ENCODE data around the gene TTLL10. TPM values are rescaled to one million over a fixed set of nuclear protein-coding genes. Genes with fewer than 3 reads are reported as not detected.

TTLL10 gene
- polyA plus RNA-seq, 1 of the 3 experiments (the other 2 are of a cell fraction): not detected

GRCh38 chr1:1207571-1207892 lies 33.9 kb downstream of the TTLL10 start:
- Histone ChIP-seq H3K4me1 (ENCODE audit: control insufficient read depth in 1 of 2, insufficient read depth in 2 of 2, low read depth in 1 of 2, low read length in 1 of 2) (peaks cover 3 to 8% of the 10 kb centered on the region in 2 experiments; a peak in 1 of 4 replicates), H4K20me1 (ENCODE audit: insufficient read depth) (no peaks in the 10 kb centered on the region), H3K4me3 (ENCODE audit: low read depth in 2 of 2, low read length in 1 of 2) (no peak overlapping the region), H2AFZ (ENCODE audit: low read depth) (no peak overlapping the region), H3K27ac (ENCODE audit: low read depth in 2 of 2, low read length in 1 of 2) (no peak overlapping the region), H3K9me2 (no peaks in the 10 kb centered on the region), H3K27me3 (ENCODE audit: insufficient read depth) (peaks cover 7% of the 10 kb centered on the region; the same call in 1 of the 2 replicates), H3K9me3 (no peaks in the 10 kb centered on the region), H3K4me2 (peak overlapping the region; percentile 62; the same call in 1 of the 2 replicates), H3K79me2 (ENCODE audit: insufficient read depth) (no peaks in the 10 kb centered on the region), H3K36me3 (replicated peaks in 1 of 2; ENCODE audit: control insufficient read depth in 1 of 2, insufficient read depth in 2 of 2, low read length in 1 of 2) (no peaks in the 10 kb centered on the region), H3K9ac (no peak overlapping the region), H3F3A (replicated peaks; ENCODE audit: insufficient read depth) (no peaks in the 10 kb centered on the region)
- ChIA-PET CTCF (interaction anchor here (1.1 to 1.4 kb wide), 4 partner anchors 24 to 175 kb away, joined by 3 to 9 read pairs (median 3); no protein-coding TSS in a partner anchor), POLR2A (no interaction called here)
- WGBS (ENCODE audit: low lambda C conversion rate): 43% methylated on average over 6 of the region's 11 CpGs
- TF ChIP-seq, protein P1, sequence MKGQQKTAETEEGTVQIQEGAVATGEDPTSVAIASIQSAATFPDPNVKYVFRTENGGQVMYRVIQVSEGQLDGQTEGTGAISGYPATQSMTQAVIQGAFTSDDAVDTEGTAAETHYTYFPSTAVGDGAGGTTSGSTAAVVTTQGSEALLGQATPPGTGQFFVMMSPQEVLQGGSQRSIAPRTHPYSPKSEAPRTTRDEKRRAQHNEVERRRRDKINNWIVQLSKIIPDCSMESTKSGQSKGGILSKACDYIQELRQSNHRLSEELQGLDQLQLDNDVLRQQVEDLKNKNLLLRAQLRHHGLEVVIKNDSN (IDR thresholded peaks at IDR 0.05; ENCODE audit: borderline replicate concordance, low read depth): no peak
- no peak for TF ChIP-seq MEF2A (IDR thresholded peaks at IDR 0.05; ENCODE audit: borderline replicate concordance, low read depth)
- TF ChIP-seq TEAD4 (IDR thresholded peaks at IDR 0.05; ENCODE audit: borderline replicate concordance, insufficient read depth): no peak
- TF ChIP-seq, protein P2, sequence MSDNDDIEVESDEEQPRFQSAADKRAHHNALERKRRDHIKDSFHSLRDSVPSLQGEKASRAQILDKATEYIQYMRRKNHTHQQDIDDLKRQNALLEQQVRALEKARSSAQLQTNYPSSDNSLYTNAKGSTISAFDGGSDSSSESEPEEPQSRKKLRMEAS (IDR thresholded peaks at IDR 0.05; ENCODE audit: low read depth): no peak
- TF ChIP-seq RXRA (IDR thresholded peaks at IDR 0.05; ENCODE audit: borderline replicate concordance, low read depth): no peak
- TF ChIP-seq NFIC (IDR thresholded peaks at IDR 0.05; ENCODE audit: borderline replicate concordance): no peak
- no peak for TF ChIP-seq RFX5 (IDR thresholded peaks at IDR 0.05; ENCODE audit: low read length)
- no peak for TF ChIP-seq EP300 (IDR thresholded peaks at IDR 0.05; ENCODE audit: borderline replicate concordance in 1 of 2, low read depth in 1 of 2, low read length in 1 of 2)
- no peak for TF ChIP-seq USF2 (IDR thresholded peaks at IDR 0.05; ENCODE audit: borderline replicate concordance, low read depth, low read length)
- TF ChIP-seq GABPA (IDR thresholded peaks at IDR 0.05; ENCODE audit: low read depth): no peak
- no peak for TF ChIP-seq MXI1 (IDR thresholded peaks at IDR 0.05; ENCODE audit: low read depth, low read length)
- no peak for TF ChIP-seq GATA2 (CRISPR knock-in tag; IDR thresholded peaks at IDR 0.05)
- TF ChIP-seq YY1 (IDR thresholded peaks at IDR 0.05; ENCODE audit: low read depth): no peak
- TF ChIP-seq, protein P3, sequence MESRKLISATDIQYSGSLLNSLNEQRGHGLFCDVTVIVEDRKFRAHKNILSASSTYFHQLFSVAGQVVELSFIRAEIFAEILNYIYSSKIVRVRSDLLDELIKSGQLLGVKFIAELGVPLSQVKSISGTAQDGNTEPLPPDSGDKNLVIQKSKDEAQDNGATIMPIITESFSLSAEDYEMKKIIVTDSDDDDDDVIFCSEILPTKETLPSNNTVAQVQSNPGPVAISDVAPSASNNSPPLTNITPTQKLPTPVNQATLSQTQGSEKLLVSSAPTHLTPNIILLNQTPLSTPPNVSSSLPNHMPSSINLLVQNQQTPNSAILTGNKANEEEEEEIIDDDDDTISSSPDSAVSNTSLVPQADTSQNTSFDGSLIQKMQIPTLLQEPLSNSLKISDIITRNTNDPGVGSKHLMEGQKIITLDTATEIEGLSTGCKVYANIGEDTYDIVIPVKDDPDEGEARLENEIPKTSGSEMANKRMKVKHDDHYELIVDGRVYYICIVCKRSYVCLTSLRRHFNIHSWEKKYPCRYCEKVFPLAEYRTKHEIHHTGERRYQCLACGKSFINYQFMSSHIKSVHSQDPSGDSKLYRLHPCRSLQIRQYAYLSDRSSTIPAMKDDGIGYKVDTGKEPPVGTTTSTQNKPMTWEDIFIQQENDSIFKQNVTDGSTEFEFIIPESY (IDR thresholded peaks at IDR 0.05; ENCODE audit: borderline replicate concordance, low read depth): no peak
- no peak for TF ChIP-seq EZH2phosphoT487 (IDR thresholded peaks at IDR 0.05; ENCODE audit: borderline replicate concordance, low read depth)
- TF ChIP-seq, protein P4, sequence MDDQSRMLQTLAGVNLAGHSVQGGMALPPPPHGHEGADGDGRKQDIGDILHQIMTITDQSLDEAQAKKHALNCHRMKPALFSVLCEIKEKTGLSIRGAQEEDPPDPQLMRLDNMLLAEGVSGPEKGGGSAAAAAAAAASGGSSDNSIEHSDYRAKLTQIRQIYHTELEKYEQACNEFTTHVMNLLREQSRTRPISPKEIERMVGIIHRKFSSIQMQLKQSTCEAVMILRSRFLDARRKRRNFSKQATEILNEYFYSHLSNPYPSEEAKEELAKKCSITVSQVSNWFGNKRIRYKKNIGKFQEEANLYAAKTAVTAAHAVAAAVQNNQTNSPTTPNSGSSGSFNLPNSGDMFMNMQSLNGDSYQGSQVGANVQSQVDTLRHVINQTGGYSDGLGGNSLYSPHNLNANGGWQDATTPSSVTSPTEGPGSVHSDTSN (IDR thresholded peaks at IDR 0.05): no peak
- no peak for TF ChIP-seq CHD2 (IDR thresholded peaks at IDR 0.05; ENCODE audit: low read length, partially characterized antibody)
- TF ChIP-seq FOXM1 (IDR thresholded peaks at IDR 0.05; ENCODE audit: low read depth): no peak
- DNase-seq: peak; percentile 41

Data from SK-N-SH (cell line).